ENCODE results near the gene NPHP4.

The NPHP4 gene

GRCh38 chr1:6003568-6004411 is 11.6 kb upstream of the NPHP4 start:
- no peak for DNase-seq (ENCODE audit: low read depth)

GRCh38 chr1:6002714-6003501 is 10.7 kb upstream of the NPHP4 start:
- no peak for DNase-seq (ENCODE audit: low read depth)

DNA sequence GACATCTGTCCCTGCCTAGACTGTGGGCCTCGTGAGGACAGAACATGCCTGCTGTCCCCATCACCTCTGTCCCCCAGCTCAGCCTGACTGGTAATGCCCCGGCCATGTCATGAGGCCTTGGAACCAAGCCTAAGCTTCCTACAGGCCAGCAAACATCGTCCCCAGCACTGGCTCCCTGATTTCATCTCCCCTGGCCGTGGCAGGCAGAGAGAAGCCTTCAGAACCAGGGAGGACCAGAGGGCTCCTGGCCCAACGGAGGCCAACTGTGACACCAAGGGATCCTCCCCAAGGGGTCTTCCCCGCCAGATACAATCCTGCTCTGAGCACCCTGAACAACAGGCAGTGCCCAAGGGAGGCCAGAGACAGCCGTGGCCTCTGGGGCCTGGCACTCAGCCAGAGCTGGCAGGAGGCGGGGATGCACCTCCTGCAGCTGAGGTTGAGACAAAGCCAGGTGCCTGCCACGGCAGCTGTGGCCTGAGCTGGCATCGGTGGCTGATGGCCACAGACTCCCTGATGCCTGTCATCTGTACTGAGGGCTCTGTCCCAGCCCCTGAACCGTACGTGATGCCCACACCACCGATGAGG is 9.9 kb upstream of the NPHP4 start:
- no peak for DNase-seq (ENCODE audit: low read depth)

DNA sequence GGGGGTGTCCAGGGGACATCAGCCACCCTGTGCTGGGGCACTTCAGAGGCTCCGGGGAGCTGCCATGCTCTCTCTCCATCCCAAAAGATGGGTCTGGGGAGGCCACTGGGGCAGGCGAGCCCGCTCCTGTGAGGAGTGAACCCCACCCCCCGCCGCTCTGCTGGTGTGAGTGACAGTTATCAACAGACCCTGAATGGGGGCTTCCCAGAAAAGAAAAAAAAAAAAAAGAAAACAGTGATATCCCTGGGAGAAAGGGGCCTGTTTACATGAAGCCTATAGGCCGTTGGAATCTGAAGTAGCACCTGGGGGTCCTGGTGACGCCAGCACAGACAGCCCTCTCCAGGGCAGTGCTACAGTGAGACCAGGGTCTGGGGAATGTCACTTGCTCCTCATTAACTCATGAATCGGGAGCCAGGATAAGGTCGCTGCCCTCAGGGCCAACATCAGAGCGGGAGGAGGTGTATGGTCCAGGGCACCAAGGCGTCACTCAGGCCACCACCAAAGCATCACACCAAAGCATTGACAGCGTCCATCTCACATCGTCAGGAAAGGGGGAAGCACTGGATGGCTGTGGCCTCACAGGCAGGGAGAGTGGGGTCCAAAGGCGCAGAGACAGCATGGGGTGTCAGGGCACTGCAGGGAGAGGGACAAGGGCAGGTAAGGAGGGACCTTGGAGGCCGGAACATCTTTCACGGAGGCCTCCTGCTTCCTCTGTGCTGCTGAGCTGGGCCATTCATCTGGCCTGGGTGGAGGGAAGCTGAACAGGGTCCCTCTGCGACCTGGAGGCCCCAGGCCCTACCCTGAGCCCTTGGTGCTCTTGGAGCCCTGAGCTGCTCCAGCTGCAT is 8.4 kb upstream of the NPHP4 start:
- no peak for DNase-seq (ENCODE audit: low read depth)

DNA sequence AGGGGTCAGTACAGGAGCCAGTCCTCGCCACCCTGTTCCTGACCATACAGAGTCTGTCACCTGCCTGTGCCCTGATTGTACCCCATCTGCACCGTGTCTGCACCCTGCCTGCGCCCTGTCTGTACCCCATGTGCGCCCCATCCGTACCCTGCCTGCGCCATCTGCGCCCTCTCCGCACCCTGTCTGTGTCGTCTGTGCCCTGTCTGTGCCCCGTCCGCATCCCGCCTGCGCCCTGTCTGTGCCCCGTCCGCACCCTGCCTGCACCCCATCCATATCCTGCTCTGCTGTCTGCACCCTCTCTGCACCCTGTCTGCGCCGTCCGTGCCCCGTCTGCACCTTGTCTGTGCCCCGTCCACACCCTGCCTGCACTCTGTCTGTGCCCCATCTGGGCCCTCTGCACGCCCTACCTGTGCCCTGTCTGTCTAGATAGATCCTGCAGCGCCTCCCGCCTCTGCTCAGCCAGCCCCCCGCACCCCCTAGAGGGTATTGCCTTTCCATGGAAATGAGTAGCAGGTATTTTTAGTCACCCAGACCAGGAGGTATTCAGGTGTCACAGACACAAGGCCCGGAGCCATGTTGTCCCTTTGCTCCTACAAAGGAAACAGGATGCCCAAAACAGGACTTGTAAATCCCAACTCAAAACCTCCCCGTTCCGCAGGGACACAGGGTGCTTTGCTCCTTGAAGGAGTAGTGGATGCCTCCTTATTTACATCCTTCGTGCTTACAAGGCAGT is 7.7 kb upstream of the NPHP4 start:
- DNase-seq (ENCODE audit: low read depth) = no peak

DNA sequence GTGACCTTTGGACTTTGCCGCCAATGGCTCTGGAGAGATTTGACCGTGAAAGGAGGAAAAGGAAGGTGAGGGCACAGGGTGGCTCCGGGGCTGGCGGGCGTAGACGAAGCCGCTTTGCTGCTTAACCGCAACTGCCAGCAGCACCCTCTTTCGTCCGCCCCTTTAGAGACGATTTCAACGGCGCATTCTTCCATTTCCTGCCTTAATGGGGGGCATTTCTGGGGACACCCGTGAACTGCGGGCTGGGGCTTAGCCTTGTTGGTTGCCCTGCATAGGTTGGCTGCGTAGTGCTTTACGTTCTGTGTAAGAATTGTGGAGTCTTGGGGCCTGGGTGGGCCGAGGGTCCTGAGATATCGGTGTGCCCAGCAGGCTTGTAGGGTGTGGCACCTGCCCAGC is 6.7 kb upstream of the NPHP4 start:
- no peak for DNase-seq (ENCODE audit: low read depth)

- no peak for DNase-seq (ENCODE audit: low read depth)
These were observed 6.1 kb upstream of the NPHP4 start for GRCh38 chr1:5998051-5998905.

- DNase-seq (ENCODE audit: low read depth) = no peak
These were observed 5.1 kb upstream of the NPHP4 start for GRCh38 chr1:5997316-5997715.

GRCh38 chr1:5996641-5997270 is 4.5 kb upstream of the NPHP4 start:
- no peak for DNase-seq (ENCODE audit: low read depth)

GRCh38 chr1:5995871-5996630 is 3.8 kb upstream of the NPHP4 start:
- DNase-seq (ENCODE audit: low read depth) = no peak

GRCh38 chr1:5994713-5995621 is 2.7 kb upstream of the NPHP4 start:
- DNase-seq (ENCODE audit: low read depth) = peak; percentile 40

DNA sequence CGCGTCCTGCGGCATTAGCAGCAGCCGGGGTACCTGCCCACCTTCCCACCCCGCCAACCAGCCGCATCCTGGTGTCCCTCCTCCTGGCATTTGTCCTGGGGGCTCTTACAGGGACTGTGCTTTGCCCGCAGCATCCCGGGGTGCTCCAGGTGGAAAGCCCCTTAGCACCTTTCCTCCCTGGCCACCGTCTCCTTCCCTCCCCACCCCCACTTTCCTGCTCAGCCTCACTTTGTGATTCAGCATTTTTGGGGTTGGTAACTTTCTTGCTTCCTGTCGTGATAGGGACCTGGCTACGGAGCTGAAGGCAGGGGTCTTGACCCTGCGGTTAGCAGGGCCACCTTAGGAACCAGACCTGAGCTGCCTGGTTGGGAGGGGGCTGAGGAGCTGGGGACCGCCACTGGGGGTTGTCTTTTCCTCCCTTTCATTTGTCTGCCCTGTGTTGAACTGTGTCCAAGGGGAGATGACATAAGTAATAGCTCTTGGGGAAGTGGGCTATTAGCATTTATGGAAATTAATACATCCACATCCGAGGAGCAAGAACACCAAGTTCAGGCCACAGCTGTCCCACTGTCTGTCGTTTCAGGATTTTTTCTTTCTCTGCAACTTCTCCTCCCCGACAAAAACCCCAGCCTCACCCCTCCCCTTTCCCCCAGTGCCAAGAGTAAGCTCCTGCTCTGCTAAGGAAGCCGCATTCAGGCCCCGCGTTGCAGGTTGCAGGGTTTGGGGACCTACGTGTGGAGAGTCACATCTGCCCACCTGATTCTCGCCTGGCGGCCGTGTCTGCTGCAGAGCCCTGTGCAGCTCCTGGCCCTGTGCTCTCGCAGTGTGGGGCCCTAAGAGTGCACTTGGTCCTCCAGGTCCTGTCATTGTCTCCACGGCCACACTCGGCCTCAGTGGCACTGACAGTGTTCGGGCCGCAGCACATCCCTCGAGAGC is 1.6 kb upstream of the NPHP4 start:
- no peak for DNase-seq (ENCODE audit: low read depth)

- DNase-seq (ENCODE audit: low read depth) = no peak
These were observed 760 bp upstream of the NPHP4 start for GRCh38 chr1:5992814-5993555.

DNA sequence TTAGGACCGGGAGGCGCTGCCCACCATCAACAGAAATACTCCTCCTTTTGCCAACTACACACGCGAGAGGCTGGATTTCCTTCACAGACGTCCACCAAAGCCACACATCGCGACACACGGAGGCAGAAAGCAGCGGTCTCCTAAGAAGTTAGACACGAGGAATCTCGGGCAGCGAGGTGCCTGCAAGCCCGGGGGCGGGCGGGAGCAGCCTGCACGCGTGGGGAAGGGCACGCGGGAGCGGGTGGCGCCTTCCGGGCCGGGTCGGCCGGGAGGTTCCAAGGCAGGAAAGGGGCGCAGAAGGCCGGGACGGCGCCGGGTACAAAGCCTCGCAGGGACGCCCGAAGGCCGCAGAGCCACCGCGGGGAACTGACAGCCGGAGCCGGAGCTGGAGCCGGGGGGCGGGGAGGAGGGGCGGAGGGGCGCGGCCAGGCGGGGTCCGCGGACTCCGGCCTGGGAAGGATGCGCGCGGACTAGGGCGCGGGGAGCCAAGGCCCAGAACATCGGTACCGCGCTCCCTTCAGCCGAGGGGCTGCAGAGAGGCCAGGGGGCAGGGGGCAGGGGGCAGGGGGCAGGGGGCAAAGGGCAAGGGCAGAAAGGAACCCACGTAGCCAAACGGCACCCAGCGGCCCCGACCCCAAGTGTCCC is 722 bp downstream of the NPHP4 start:
- DNase-seq (ENCODE audit: low read depth) = peak; percentile 16

DNA sequence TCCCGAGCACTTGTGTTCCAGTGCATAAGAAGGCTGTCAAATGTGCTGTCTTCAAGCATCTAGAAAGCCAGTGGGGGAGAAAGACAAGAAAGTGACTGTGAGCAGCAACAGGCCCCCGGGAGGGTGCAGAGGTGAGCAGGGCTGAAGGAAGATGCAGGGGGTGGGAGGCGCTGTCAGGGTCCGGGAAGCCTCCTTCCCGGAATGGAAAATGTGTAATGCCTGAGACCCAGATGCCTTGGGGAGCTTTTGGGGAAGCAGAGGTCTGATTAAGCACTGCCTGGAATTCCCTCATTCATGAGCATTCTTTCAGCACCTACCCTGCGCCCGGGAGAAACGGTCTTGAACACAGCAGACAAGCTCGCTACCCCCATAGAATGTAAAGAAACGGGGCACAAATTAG is 1.3 kb downstream of the NPHP4 start:
- no peak for DNase-seq (ENCODE audit: low read depth)

All from stimulated activated CD4-positive, alpha-beta T cell treated with anti-CD3 and anti-CD28 coated beads, Interleukin-2, amount 100 ng/mL, for 4 hours (primary cell).